Kasumi-1 (cell line): Measurements from ENCODE around the gene SMARCA2.

Source experiments
- DNase-seq, 2 experiments: peaks; one replicate each; lab custom pipeline; 2025; lab: John Stamatoyannopoulos, UW

Gene SMARCA2

GRCh38 chr9:2043243-2043642 lies 28.1 kb downstream of the SMARCA2 start:
- no peak for DNase-seq

GRCh38 chr9:2043881-2044462 lies 28.8 kb downstream of the SMARCA2 start:
- peak; percentile 33 to 35 for DNase-seq

GRCh38 chr9:2047144-2047671 lies 32.1 kb downstream of the SMARCA2 start:
- no peak for DNase-seq

GRCh38 chr9:2047916-2048315 lies 32.8 kb downstream of the SMARCA2 start:
- DNase-seq, result no peak

- DNase-seq, result no peak
These were observed 35.1 kb downstream of the SMARCA2 start for GRCh38 chr9:2050236-2050635.

GRCh38 chr9:2053883-2054845 lies 39.0 kb downstream of the SMARCA2 start:
- peak in 1 of 2 experiments; percentile 1 for DNase-seq

GRCh38 chr9:2055203-2055658 lies 40.1 kb downstream of the SMARCA2 start:
- no peak for DNase-seq

GRCh38 chr9:2059274-2059929 lies 44.3 kb downstream of the SMARCA2 start:
- no peak for DNase-seq

- no peak for DNase-seq
These were observed 45.3 kb downstream of the SMARCA2 start for GRCh38 chr9:2060424-2060823.

GRCh38 chr9:2065704-2066103 lies 50.6 kb downstream of the SMARCA2 start:
- no peak for DNase-seq

- no peak for DNase-seq
These were observed 51.4 kb downstream of the SMARCA2 start for GRCh38 chr9:2066312-2067273.

- no peak for DNase-seq
These were observed 57.7 kb downstream of the SMARCA2 start for GRCh38 chr9:2072752-2073405.

GRCh38 chr9:2082772-2083171 lies 67.6 kb downstream of the SMARCA2 start:
- DNase-seq, result no peak

- DNase-seq, result no peak
These were observed 68.3 kb downstream of the SMARCA2 start for GRCh38 chr9:2083479-2083878.

- DNase-seq, result no peak
These were observed 70.6 kb downstream of the SMARCA2 start for GRCh38 chr9:2085716-2086115.

- no peak for DNase-seq
These were observed 71.0 kb downstream of the SMARCA2 start for GRCh38 chr9:2086116-2086515.

- no peak for DNase-seq
These were observed 71.8 kb downstream of the SMARCA2 start for GRCh38 chr9:2086971-2087370.

GRCh38 chr9:2087500-2088313 lies 72.6 kb downstream of the SMARCA2 start:
- peak; percentile 31 to 60 for DNase-seq

GRCh38 chr9:2093920-2094597 lies 78.9 kb downstream of the SMARCA2 start:
- no peak for DNase-seq
